OCI-LY1 (cell line): ENCODE data around the gene ZNHIT2.
A peak's percentile ranks its signal among the peaks of the same experiment; 100 is the strongest.

Source experiments
- H2AFZ ChIP-seq: fragments of 200-600 bp; sonication (generic), shearing (Covaris generic); 2 replicates; pipeline ENCODE4 v1.6.0; 2014; ENCODE audit warnings: antibody characterized with exemption, mild to moderate bottlenecking, low read length
- H3F3A ChIP-seq: fragments of 200-600 bp; sonication (generic), shearing (Covaris generic); 2 replicates; pipeline ENCODE4 v1.6.0; 2014; ENCODE audit warnings: mild to moderate bottlenecking, antibody characterized with exemption, low read length, moderate library complexity; ENCODE audit not compliant: insufficient read depth
- H3K27ac ChIP-seq: fragments of 200-600 bp; sonication (generic); 2 replicates; pipeline ENCODE4 v1.5.1; 2014; ENCODE audit warnings: low read length, mixed run types, mild to moderate bottlenecking, low read depth; ENCODE audit not compliant: poor library complexity, severe bottlenecking
- H3K27me3 ChIP-seq: fragments of 200-600 bp; sonication (generic); 2 replicates; pipeline ENCODE4 v1.6.0; 2014; ENCODE audit warnings: antibody characterized with exemption, mild to moderate bottlenecking, low read length, moderate library complexity; ENCODE audit not compliant: insufficient read depth
- H3K36me3 ChIP-seq: fragments of 200-600 bp; sonication (generic); 2 replicates; pipeline ENCODE4 v1.6.1; 2014; ENCODE audit warnings: mild to moderate bottlenecking, antibody characterized with exemption, low read length, moderate library complexity, mixed read lengths; ENCODE audit not compliant: insufficient read depth
- H3K4me1 ChIP-seq: fragments of 200-600 bp; sonication (generic); 2 replicates; pipeline ENCODE4 v1.5.1; 2014; ENCODE audit warnings: mild to moderate bottlenecking, low read length, moderate library complexity; ENCODE audit not compliant: insufficient read depth, severe bottlenecking
- H3K4me2 ChIP-seq: fragments of 200-600 bp; sonication (generic), shearing (Covaris generic); 2 replicates; pipeline ENCODE4 v1.6.1; 2014; ENCODE audit warnings: low read length
- H3K4me3 ChIP-seq: fragments of 200-600 bp; sonication (generic); 2 replicates; pipeline ENCODE4 v1.5.1; 2014; ENCODE audit warnings: low read length, low read depth, mild to moderate bottlenecking, mixed read lengths; ENCODE audit not compliant: poor library complexity, severe bottlenecking
- H3K79me2 ChIP-seq: fragments of 200-600 bp; shearing (Covaris generic); 2 replicates; pipeline ENCODE4 v1.6.1; 2016; ENCODE audit warnings: mixed run types, low read length, mixed read lengths; ENCODE audit not compliant: insufficient read depth
- H3K9ac ChIP-seq: fragments of 200-600 bp; sonication (generic), shearing (Covaris generic); 2 replicates; pipeline ENCODE4 v1.6.1; 2014; ENCODE audit warnings: mild to moderate bottlenecking, low read length, mixed read lengths
- H3K9me2 ChIP-seq: fragments of 200-600 bp; sonication (generic), shearing (Covaris generic); 2 replicates; pipeline ENCODE4 v1.6.1; 2014; ENCODE audit warnings: low read depth, mild to moderate bottlenecking, low read length, mixed read lengths
- H3K9me3 ChIP-seq: fragments of 200-600 bp; shearing (Covaris generic); 2 replicates; pipeline ENCODE4 v1.6.1; 2014; ENCODE audit warnings: low read length, mixed read lengths
- H4K20me1 ChIP-seq: fragments of 200-600 bp; sonication (generic), shearing (Covaris generic); 2 replicates; pipeline ENCODE4 v1.6.0; 2016; ENCODE audit warnings: mild to moderate bottlenecking, low read length; ENCODE audit not compliant: insufficient read depth
- CTCF ChIP-seq: fragments of 200-600 bp; sonication (generic), shearing (Covaris generic); IDR thresholded peaks from 2 replicates; pipeline ENCODE4 v1.5.1; 2017; ENCODE audit warnings: mild to moderate bottlenecking, antibody characterized with exemption, low read length, moderate library complexity, mixed read lengths
- EZH2 ChIP-seq: fragments of 200-600 bp; sonication (generic), shearing (Covaris generic); IDR thresholded peaks from 2 replicates; pipeline ENCODE4 v1.8.0; 2017; ENCODE audit warnings: borderline replicate concordance, mixed run types, mild to moderate bottlenecking, antibody characterized with exemption, low read length, moderate library complexity, mixed read lengths

The ZNHIT2 gene

GRCh38 chr11:65118097-65118837 lies 766 bp upstream of the ZNHIT2 start:
- H3K9ac ChIP-seq, result no peak overlapping the region
- H3K79me2 ChIP-seq, result peaks cover 18% of the 10 kb centered on the region
- no peaks in the 10 kb centered on the region for H3K27me3 ChIP-seq
- H3K9me2 ChIP-seq, result no peaks in the 10 kb centered on the region
- peaks cover 70% of the 10 kb centered on the region for H3K36me3 ChIP-seq
- peaks cover 61% of the 10 kb centered on the region for H3K4me1 ChIP-seq
- no peaks in the 10 kb centered on the region for H3K9me3 ChIP-seq
- H3K27ac ChIP-seq, result peak overlapping the region; percentile 48
- no peak for TF ChIP-seq EZH2
- TF ChIP-seq CTCF, result no peak
- H2AFZ ChIP-seq, result no peak overlapping the region
- no peak overlapping the region for H3K4me3 ChIP-seq
- H3F3A ChIP-seq, result 0 out of 2 replicates have a peak, but pooled peaks cover under 1% of the 10 kb centered on the region
- no peaks in the 10 kb centered on the region for H4K20me1 ChIP-seq
- no peak overlapping the region for H3K4me2 ChIP-seq

GRCh38 chr11:65116370-65117205 lies 913 bp downstream of the ZNHIT2 start:
- Histone ChIP-seq H3K9me2 (no peaks in the 10 kb centered on the region), H2AFZ (no peak overlapping the region), H3K27ac (peak overlapping the region; percentile 85), H3K36me3 (peaks cover 67% of the 10 kb centered on the region), H3K4me2 (peak overlapping the region; percentile 80), H3K4me1 (peaks cover 61% of the 10 kb centered on the region), H4K20me1 (no peaks in the 10 kb centered on the region), H3K27me3 (no peaks in the 10 kb centered on the region), H3F3A (0 out of 2 replicates have a peak, but pooled peaks cover 5% of the 10 kb centered on the region), H3K9me3 (no peaks in the 10 kb centered on the region), H3K9ac (peak overlapping the region; percentile 92), H3K79me2 (peaks cover 11% of the 10 kb centered on the region; the same call in 1 of the 2 replicates), H3K4me3 (peak overlapping the region; percentile 70)
- TF ChIP-seq EZH2, result no peak
- TF ChIP-seq CTCF, result no peak

- Histone ChIP-seq H3K9me2 (no peaks in the 10 kb centered on the region), H3K36me3 (peaks cover 57% of the 10 kb centered on the region), H3K79me2 (0 out of 2 replicates have a peak, but pooled peaks cover under 1% of the 10 kb centered on the region), H3K9me3 (no peaks in the 10 kb centered on the region), H3K4me2 (peak overlapping the region; percentile 80; the same call in 1 of the 2 replicates), H3K4me1 (peaks cover 63% of the 10 kb centered on the region), H2AFZ (no peak overlapping the region), H3F3A (0 out of 2 replicates have a peak, but pooled peaks cover 5% of the 10 kb centered on the region), H3K27me3 (no peaks in the 10 kb centered on the region), H3K4me3 (peak overlapping the region; percentile 70), H3K27ac (no peak overlapping the region), H4K20me1 (no peaks in the 10 kb centered on the region), H3K9ac (no peak overlapping the region; the same call in 1 of the 2 replicates)
- TF ChIP-seq EZH2 (no peak), CTCF (no peak)
These were observed 2.0 kb downstream of the ZNHIT2 start for GRCh38 chr11:65115361-65116082.
